Measurements from ENCODE around the gene ITGA2.

ITGA2 gene

DNA sequence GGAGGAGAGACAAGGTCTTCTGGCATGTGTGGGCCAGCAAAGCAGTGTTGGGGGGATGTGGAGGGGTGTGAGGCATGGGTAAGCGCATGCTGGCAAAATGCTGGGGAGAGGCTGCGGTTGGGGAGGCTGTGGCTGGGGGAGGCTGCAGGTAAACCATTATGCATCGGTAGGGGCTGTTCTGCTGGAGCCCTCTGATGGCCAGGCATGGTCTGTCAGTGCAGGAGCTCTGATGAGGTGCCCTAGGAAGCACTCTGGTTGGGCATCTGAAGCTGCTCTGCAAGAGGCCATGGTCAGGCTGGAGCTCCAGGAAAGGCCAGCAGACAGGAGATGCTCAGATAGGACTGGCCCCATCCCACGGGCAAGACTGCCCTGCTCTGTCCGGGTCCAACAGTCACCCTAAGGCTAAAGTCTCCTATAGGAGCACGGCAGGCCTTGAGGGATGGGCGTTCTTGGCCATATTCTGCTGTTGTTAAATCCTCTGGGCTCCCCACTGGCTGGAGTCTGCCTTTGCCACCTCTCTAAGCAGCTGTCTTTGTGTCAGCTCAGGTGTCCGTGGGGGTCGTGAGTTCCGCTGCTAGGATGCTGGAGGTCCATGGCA lies 28.7 kb downstream of the ITGA2 start:
- DNase-seq, result peak in 1 of 58 donors; percentile 21

- no peak for DNase-seq
Measured at GRCh38 chr5:53019320-53019719, 30.2 kb downstream of the ITGA2 start.

DNA sequence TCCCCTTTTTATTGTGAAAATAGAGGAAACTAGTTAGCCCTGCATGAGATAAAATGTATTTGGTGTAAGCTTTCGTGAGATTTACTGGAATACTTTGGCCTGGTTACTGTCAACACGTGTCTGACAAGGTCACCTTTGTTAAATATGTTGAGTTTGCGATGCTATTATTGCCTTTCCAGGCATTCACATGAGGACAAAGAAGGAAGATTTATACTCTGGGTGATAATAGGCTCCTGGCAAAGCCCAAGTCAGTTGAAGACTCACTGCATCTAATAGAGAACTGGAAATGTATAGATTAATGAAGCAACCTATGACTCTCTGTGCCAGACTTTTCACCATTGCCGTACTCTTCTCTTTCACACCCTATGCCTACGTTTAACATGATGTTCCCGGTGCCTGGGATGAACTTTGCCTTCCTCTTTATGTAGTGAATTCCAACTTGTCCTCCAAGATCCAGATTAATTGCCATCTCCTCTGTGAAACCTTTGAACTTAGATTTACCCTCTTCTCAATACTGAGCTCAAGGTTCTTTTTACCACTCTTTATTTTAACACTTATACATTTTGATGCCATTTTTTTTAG lies 33.9 kb downstream of the ITGA2 start:
- no peak for DNase-seq

DNA sequence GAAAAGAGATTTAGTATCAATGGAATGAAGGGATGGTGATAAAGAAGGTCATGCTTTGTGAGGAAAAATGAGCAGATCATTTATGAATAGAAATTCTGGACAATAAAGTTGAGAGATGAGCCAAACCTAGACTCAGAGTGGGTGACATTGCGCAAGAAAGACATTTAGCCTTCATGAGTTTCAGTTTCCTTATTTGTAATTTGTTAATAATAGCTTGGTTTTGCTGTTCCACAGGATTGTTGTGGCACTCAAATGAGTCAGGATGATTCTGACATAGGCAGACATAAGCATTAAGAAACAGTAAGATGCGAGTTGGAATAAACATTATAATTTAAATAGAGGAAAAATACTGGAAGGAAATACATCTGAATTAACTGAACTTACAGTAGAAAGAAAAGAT lies 34.8 kb downstream of the ITGA2 start:
- no peak for DNase-seq

DNA sequence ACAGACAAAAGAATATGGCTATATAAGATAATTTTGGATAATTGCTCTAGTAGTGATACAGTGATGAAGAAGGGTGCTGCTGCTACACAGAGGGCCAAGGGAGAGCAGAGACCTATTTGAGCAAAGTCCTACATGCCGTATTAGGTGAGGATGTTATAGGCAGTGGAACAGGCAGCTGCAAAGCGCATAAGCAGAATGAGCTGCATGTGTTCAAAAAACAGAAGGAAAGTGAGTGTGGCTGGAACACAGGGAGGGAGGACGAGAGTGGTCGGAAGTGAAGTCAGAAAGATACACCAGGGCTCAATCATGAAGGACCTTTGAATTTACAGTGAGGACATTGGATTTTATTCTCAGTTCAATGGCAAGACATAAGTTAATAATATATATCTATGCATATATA lies 35.4 kb downstream of the ITGA2 start:
- DNase-seq, result peak in 4 of 58 donors; percentile 7 to 27 (median 16)

- DNase-seq, result no peak
Measured at GRCh38 chr5:53025487-53025886, 36.3 kb downstream of the ITGA2 start.

DNA sequence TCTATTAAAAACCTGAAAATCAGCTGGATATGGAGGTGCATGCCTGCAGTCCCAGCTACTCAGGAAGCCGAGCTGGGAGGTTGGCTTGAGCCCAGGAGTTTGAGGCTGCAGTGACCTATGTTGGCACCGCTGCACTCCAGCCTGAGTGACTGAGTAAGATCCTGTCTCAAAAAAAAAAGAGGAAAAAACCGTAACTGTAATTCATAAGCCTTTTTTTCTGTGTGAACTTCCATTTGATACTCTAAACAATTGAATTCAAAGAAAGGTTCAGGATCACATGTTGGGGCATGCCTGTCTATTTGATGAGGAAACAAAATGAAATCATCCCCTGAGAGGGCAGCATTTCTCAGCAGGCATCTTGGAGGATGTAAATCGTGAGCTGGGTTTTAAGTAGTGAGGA lies 38.8 kb downstream of the ITGA2 start:
- DNase-seq, result peak in 2 of 58 donors; percentile 5 to 56

- no peak for DNase-seq
Measured at GRCh38 chr5:53029608-53030007, 40.5 kb downstream of the ITGA2 start.

GRCh38 chr5:53030893-53031292 lies 41.7 kb downstream of the ITGA2 start:
- no peak for DNase-seq

GRCh38 chr5:53031695-53032096 lies 42.5 kb downstream of the ITGA2 start:
- DNase-seq, result no peak

- no peak for DNase-seq
Measured at GRCh38 chr5:53032188-53032587, 43.0 kb downstream of the ITGA2 start.

DNA sequence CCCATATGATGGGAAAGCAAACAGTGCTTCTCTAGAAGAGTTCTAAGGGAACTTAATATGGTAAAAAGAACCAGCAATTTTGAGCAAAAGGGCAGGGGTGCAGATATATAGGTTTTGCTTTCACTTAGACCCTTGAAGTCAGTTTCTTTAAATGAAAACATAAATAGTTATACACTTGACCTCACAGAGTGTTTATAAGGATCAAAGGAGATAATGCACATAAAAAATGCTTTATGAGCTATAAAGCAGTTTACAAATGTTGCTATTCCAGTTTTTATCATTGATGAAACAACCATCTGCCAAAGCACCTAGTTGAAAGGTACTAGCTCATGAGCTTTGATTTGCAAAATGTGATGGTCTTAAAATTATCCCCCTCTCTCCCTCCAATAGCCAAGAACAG lies 45.7 kb downstream of the ITGA2 start:
- no peak for DNase-seq

- DNase-seq, result no peak
Measured at GRCh38 chr5:53035868-53036381, 46.8 kb downstream of the ITGA2 start.

- no peak for DNase-seq
Measured at GRCh38 chr5:53037141-53037859, 48.1 kb downstream of the ITGA2 start.

DNA sequence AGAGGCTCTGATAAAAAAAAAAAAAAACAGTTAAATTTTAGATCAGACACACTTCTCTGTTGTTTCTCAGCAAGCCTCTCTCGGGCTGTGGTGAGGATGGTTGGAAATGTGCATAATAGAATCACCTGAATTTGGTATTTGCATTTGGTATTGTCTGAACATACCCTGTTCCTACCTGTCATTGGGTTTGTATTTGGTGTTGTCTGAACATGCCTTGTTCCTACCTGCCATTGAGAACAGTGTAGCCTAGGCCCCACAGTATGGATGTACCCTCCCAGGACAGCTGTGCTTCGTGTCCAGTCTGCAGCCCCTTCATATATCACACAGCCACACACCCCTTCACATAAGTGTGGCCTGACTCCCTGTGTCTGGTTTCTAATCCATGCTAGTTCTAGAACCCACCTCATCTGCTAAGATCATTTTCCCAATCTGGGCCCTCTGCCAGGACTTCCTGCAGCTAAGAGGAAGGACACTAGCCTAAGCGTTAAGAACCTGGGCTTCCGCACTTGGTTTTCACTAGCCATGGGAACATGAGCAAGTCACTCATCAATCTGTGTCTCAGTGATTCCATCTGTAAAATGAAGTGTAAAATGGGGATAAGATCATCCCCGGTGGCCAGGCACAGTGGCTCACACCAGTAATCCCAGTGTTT lies 49.2 kb downstream of the ITGA2 start:
- DNase-seq, result no peak

DNA sequence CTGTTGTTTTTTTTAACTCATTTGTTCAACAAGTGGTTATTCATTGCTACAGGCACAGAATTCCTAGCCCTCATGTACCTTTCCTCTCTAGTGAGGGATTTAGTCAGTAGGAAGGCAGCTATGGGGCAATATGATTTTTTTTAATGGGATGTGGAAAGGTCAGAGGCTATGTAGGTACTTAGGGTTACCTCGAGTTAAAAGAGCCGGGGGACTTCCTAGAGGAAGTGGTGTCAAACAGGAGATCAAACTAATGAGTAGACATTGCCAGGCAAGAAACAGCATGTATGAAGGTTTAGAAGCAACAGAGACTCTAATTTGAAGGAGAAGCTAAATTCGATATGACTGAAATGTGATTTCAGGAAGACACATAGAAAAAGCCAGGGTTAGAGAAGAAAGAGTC lies 50.7 kb downstream of the ITGA2 start:
- DNase-seq, result no peak

GRCh38 chr5:53041071-53041692 lies 52.0 kb downstream of the ITGA2 start:
- no peak for DNase-seq

GRCh38 chr5:53041740-53042139 lies 52.6 kb downstream of the ITGA2 start:
- DNase-seq, result no peak

DNA sequence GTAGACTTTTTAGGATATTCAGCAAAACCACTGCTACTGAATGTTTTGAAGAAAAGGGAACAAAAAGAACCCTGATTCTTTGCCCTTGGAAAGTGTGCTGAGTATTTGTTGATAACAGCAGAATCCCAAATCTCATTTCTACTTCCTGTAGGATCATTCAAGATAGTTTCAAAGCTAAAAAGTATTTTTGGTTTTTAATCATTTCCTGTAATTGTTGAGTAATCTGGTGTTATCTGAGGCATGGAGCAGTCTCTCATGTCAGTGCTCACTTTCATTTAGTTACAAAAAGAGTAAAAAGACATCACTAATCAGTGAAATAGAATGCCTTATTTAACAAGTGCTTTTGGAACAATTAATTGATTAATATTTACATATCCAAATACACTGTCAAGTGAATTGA lies 56.1 kb downstream of the ITGA2 start:
- DNase-seq, result no peak

DNA sequence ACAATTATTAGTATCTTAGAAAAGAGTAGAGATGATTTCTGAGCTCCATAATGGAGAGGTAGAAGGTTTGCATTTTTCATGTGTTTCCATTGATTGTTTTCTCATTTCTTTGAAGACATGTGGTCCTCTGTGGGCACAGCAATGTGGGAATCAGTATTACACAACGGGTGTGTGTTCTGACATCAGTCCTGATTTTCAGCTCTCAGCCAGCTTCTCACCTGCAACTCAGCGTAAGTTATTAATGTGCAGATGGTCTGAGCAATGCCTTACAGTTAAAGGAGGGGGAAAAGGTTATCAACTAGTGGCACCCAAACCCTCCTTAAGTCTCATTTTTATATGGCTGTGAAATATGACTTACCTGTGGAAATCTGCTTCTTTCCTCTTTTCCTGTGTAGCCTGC lies 59.1 kb downstream of the ITGA2 start:
- no peak for DNase-seq

DNA sequence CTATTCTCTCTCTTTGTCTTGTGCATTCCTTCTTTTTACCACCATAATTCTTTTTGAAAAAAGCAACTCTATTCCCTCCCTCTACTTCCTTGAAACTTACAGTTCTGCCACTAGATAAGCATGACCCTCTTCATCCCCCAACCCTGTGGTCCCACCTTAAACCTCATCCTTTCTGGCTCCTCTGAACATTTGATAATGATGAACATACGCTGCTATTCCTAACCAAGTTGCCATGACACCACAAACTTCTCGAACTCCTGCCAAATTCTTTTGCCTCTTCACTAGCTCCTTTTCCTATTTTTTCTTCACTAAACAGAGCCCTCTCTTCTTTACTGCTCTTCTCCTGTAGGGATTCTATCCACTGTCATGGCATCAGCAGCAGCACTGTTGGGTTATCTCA lies 63.3 kb downstream of the ITGA2 start:
- DNase-seq, result no peak

GRCh38 chr5:53053364-53053763 lies 64.2 kb downstream of the ITGA2 start:
- no peak for DNase-seq

Measured in anterior cingulate cortex (tissue), 58 donors.